ENCODE data around the gene LHFPL3. TPM values are rescaled to one million over a fixed set of nuclear protein-coding genes. Genes with fewer than 3 reads are reported as not detected.

The LHFPL3 gene
- total RNA-seq, 4 donors from 2014 or later = not detected

- TF ChIP-seq POLR2A (IDR thresholded peaks at IDR 0.05) = no peak
- TF ChIP-seq CTCF (IDR thresholded peaks at IDR 0.05 in 4 of 5, conservative IDR thresholded peaks at IDR 0.05 in 1 of 5) = no peak
- Histone ChIP-seq H3K36me3 (no peaks in the 10 kb centered on the region), H3K4me1 (no peaks in the 10 kb centered on the region), H3K27ac (no peak overlapping the region), H3K4me3 (no peak overlapping the region), H3K27me3 (no peaks in the 10 kb centered on the region), H3K9me3 (no peaks in the 10 kb centered on the region)
- intact Hi-C loops (cut with DNase I; ENCODE audit: low total_unique reads) = no loop called here
- in situ Hi-C loops (cut with MboI; ENCODE audit: low sequenced_read_pairs in 4 of 4) = no loop called here
- no peak for DNase-seq
- ATAC-seq = no peak
Measured at GRCh38 chr7:104416866-104417393, 88.5 kb downstream of the LHFPL3 start.

- in situ Hi-C loops (cut with MboI; ENCODE audit: low sequenced_read_pairs in 4 of 4) = no loop called here
- Histone ChIP-seq H3K4me3 (no peak overlapping the region), H3K9me3 (no peaks in the 10 kb centered on the region), H3K4me1 (no peaks in the 10 kb centered on the region), H3K36me3 (no peaks in the 10 kb centered on the region), H3K27me3 (no peaks in the 10 kb centered on the region), H3K27ac (no peak overlapping the region)
- TF ChIP-seq POLR2A (IDR thresholded peaks at IDR 0.05) (no peak), CTCF (IDR thresholded peaks at IDR 0.05 in 4 of 5, conservative IDR thresholded peaks at IDR 0.05 in 1 of 5) (no peak)
- intact Hi-C loops (cut with DNase I; ENCODE audit: low total_unique reads) = no loop called here
- DNase-seq (no peak), ATAC-seq (no peak)
Measured at GRCh38 chr7:104431930-104432329, 103.5 kb downstream of the LHFPL3 start.

GRCh38 chr7:104434129-104434528 is 105.7 kb downstream of the LHFPL3 start:
- DNase-seq (no peak), ATAC-seq (no peak)
- intact Hi-C loops (cut with DNase I; ENCODE audit: low total_unique reads) (no loop called here), in situ Hi-C loops (cut with MboI; ENCODE audit: low sequenced_read_pairs in 4 of 4) (no loop called here)
- H3K9me3 ChIP-seq = no peaks in the 10 kb centered on the region
- TF ChIP-seq CTCF (IDR thresholded peaks at IDR 0.05 in 4 of 5, conservative IDR thresholded peaks at IDR 0.05 in 1 of 5) (no peak), POLR2A (IDR thresholded peaks at IDR 0.05) (no peak)
- no peak overlapping the region for H3K27ac ChIP-seq
- H3K4me3 ChIP-seq = no peak overlapping the region
- no peaks in the 10 kb centered on the region for H3K36me3 ChIP-seq
- H3K4me1 ChIP-seq = no peaks in the 10 kb centered on the region
- no peaks in the 10 kb centered on the region for H3K27me3 ChIP-seq

- no peak for ATAC-seq
- TF ChIP-seq CTCF (IDR thresholded peaks at IDR 0.05 in 4 of 5, conservative IDR thresholded peaks at IDR 0.05 in 1 of 5) (no peak), POLR2A (IDR thresholded peaks at IDR 0.05) (no peak)
Measured at GRCh38 chr7:104442481-104442880, 114.1 kb downstream of the LHFPL3 start.

GRCh38 chr7:104444017-104444416 is 115.6 kb downstream of the LHFPL3 start:
- ATAC-seq = no peak
- intact Hi-C loops (cut with DNase I; ENCODE audit: low total_unique reads) = no loop called here
- Histone ChIP-seq H3K9me3 (no peaks in the 10 kb centered on the region), H3K4me3 (no peak overlapping the region), H3K27ac (no peak overlapping the region), H3K27me3 (no peaks in the 10 kb centered on the region), H3K36me3 (no peaks in the 10 kb centered on the region), H3K4me1 (no peaks in the 10 kb centered on the region)
- DNase-seq = no peak
- in situ Hi-C loops (cut with MboI; ENCODE audit: low sequenced_read_pairs in 4 of 4) = no loop called here
- no peak for TF ChIP-seq CTCF (IDR thresholded peaks at IDR 0.05 in 4 of 5, conservative IDR thresholded peaks at IDR 0.05 in 1 of 5)
- no peak for TF ChIP-seq POLR2A (IDR thresholded peaks at IDR 0.05)

More at GRCh38 chr7:104442481-104442880, 114.1 kb downstream of the LHFPL3 start:
- no peak for DNase-seq
- Histone ChIP-seq H3K27ac (no peak overlapping the region), H3K4me3 (no peak overlapping the region), H3K4me1 (no peaks in the 10 kb centered on the region), H3K36me3 (no peaks in the 10 kb centered on the region), H3K27me3 (no peaks in the 10 kb centered on the region), H3K9me3 (no peaks in the 10 kb centered on the region)
- intact Hi-C loops (cut with DNase I; ENCODE audit: low total_unique reads) = no loop called here
- in situ Hi-C loops (cut with MboI; ENCODE audit: low sequenced_read_pairs in 4 of 4) = no loop called here
